HepG2 (cell line): ENCODE measurements around the gene SLC5A6. TPM values are rescaled to one million over a fixed set of nuclear protein-coding genes. Genes with fewer than 3 reads are reported as not detected.

ENCODE experiments used
- CREM ChIP-seq, 2 experiments: sonication (generic) in 1 of 2; formaldehyde crosslinking in 1 of 2; IDR thresholded peaks; 2 replicates each; pipeline versions ENCODE4 v1.4.0 to v1.6.1; 2016 to 2020; ENCODE audit warnings: antibody characterized with exemption in 1 of 2, mild to moderate bottlenecking in 1 of 2, missing genetic modification reagents in 1 of 2
- FOXK2 ChIP-seq: fragments of 450-650 bp; IDR thresholded peaks from 2 replicates; pipeline ENCODE4 v1.6.1; 2016
- HDAC6 ChIP-seq: fragments of 200-600 bp; sonication (generic); IDR thresholded peaks from 2 replicates; pipeline ENCODE4 v1.7.0; 2017; ENCODE audit warnings: mild to moderate bottlenecking, antibody characterized with exemption, low read length, low read depth
- KLF9 ChIP-seq: IDR thresholded peaks from 2 replicates; pipeline ENCODE4 v1.6.1; 2016; ENCODE audit warnings: low read depth
- POGZ ChIP-seq: sonication (generic); formaldehyde crosslinking; IDR thresholded peaks from 2 replicates; pipeline ENCODE4 v1.4.0; 2020; ENCODE audit warnings: mild to moderate bottlenecking, missing genetic modification reagents
- SALL2 ChIP-seq: sonication (generic); formaldehyde crosslinking; IDR thresholded peaks from 2 replicates; pipeline ENCODE4 v1.8.1; 2023; ENCODE audit warnings: mild to moderate bottlenecking, missing genetic modification reagents, inconsistent platforms
- ZBTB21 ChIP-seq: sonication (generic); formaldehyde crosslinking; IDR thresholded peaks from 2 replicates; pipeline ENCODE4 v1.4.0; 2020; ENCODE audit warnings: missing genetic modification reagents
- ZKSCAN1 ChIP-seq: fragments of 150-350 bp; IDR thresholded peaks from 2 replicates; pipeline ENCODE4 v1.6.1; 2014; ENCODE audit warnings: low read length
- ZNF263 ChIP-seq: sonication (generic); formaldehyde crosslinking; IDR thresholded peaks from 2 replicates; pipeline ENCODE4 v1.4.0; 2020; ENCODE audit warnings: missing genetic modification reagents
- ZNF350 ChIP-seq: sonication (generic); formaldehyde crosslinking; IDR thresholded peaks from 2 replicates; pipeline ENCODE4 v1.4.0; 2020; ENCODE audit warnings: mild to moderate bottlenecking, low read depth, missing genetic modification reagents, borderline replicate concordance
- ZNF550 ChIP-seq: sonication (generic); formaldehyde crosslinking; IDR thresholded peaks from 2 replicates; pipeline ENCODE4 v1.4.0; 2020; ENCODE audit warnings: mild to moderate bottlenecking, missing genetic modification reagents, borderline replicate concordance
- ZNF607 ChIP-seq: sonication (generic); formaldehyde crosslinking; IDR thresholded peaks from 2 replicates; pipeline ENCODE4 v1.5.1; 2020; ENCODE audit warnings: missing genetic modification reagents, mild to moderate bottlenecking, borderline replicate concordance
- ZNF768 ChIP-seq: sonication (generic); formaldehyde crosslinking; IDR thresholded peaks from 2 replicates; pipeline ENCODE4 v1.4.0; 2020; ENCODE audit warnings: missing genetic modification reagents
- polyA plus RNA-seq, 8 experiments: library from polyadenylated mRNA; depleted of rRNA in 3 of 8; stranded (reverse) in 7 of 8; unstranded in 1 of 8; fragments of >200 nt; fragmentation: Illumina TruSeq in 4 of 8; extraction: Trizol in 4 of 8; gene quantifications; 2 replicates each; pipeline versions ENCODE4 v1.2.1 to v1.2.3, GENCODE V29; 2011 to 2016; ENCODE audit warnings: low read depth in 4 of 8, missing spikeins in 1 of 8, mixed read lengths in 1 of 8; ENCODE audit not compliant: insufficient read depth in 1 of 8
- total RNA-seq, 5 experiments: library from RNA; depleted of rRNA; stranded (reverse); fragments of >200 nt; fragmentation: Illumina TruSeq; extraction: Trizol; gene quantifications; 2 replicates each; pipeline ENCODE4 v1.2.3, GENCODE V29; 2016; ENCODE audit warnings: low read depth in 1 of 5
- TF ChIP-seq, protein P1 (sequence below): sonication (generic); formaldehyde crosslinking; conservative IDR thresholded peaks from 2 replicates; pipeline ENCODE4 v1.4.0; 2020; ENCODE audit warnings: missing genetic modification reagents
- TF ChIP-seq, protein P2 (sequence below): fragments of 450-650 bp; IDR thresholded peaks from 2 replicates; pipeline ENCODE4 v1.6.1; 2017; ENCODE audit warnings: mild to moderate bottlenecking
- TF ChIP-seq, protein P3 (sequence below): sonication (generic); formaldehyde crosslinking; IDR thresholded peaks from 2 replicates; pipeline ENCODE4 v1.4.0; 2020; ENCODE audit warnings: missing genetic modification reagents, borderline replicate concordance
- TF ChIP-seq, protein P4 (sequence below): sonication (generic); formaldehyde crosslinking; IDR thresholded peaks from 2 replicates; pipeline ENCODE4 v1.8.0; 2022; ENCODE audit warnings: low read depth, missing genetic modification reagents
- TF ChIP-seq, protein P5 (sequence below): sonication (generic); formaldehyde crosslinking; IDR thresholded peaks from 2 replicates; pipeline ENCODE4 v1.4.0; 2020; ENCODE audit warnings: missing genetic modification reagents, mild to moderate bottlenecking, borderline replicate concordance

SLC5A6 gene
- total and polyA plus RNA-seq, 2 of the 13 experiments (the other 11 are each of a cell fraction or from before 2014, with no cell fraction given): 135 to 417 TPM

DNA sequence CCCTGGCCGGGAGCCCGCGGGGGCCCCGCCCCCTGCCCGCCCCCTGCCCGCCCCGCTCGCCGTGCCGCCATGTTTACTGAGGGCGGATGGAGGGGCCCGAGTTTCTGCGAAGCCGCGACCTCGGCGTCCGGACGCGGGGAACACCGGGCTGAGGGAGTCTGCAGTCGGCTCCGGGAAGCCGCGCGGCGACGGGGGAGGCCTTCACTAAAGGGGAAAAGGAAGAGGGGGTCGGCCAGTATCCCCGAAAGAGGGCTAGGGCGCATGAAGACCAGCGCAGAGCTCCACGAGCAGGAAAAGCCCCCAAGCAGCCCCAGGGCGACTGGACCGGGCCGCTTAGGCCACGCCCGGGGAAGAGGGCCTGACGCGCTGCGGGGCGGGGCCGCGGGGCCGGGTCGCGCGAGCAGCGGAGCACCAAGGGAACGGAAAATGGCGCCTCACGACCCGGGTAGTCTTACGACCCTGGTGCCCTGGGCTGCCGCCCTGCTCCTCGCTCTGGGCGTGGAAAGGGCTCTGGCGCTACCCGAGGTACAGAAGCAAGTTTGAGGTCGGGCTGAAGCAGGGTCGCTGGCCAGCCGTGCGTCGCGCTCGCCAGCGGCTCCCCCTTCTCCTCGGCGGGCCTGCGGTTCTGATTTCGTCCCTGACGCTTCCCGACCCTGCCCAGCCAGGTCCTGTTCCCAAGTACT lies at the start of gene SLC5A6, which contains the start of gene ATRAID (continued):
- peak; percentile 97 for TF ChIP-seq SALL2 (CRISPR knock-in tag)
- TF ChIP-seq POGZ (CRISPR knock-in tag): peak; percentile 66; the same call in 1 of the 2 replicates
- TF ChIP-seq ZNF263 (CRISPR knock-in tag): peak; percentile 71; the same call in 1 of the 2 replicates
- no peak for TF ChIP-seq ZKSCAN1
- TF ChIP-seq ZBTB21 (CRISPR knock-in tag): no peak
- no peak for TF ChIP-seq HDAC6
- no peak; the same call in 1 of the 2 replicates for TF ChIP-seq FOXK2
- TF ChIP-seq ZNF607 (CRISPR knock-in tag): peak; percentile 94
- TF ChIP-seq, protein P1, sequence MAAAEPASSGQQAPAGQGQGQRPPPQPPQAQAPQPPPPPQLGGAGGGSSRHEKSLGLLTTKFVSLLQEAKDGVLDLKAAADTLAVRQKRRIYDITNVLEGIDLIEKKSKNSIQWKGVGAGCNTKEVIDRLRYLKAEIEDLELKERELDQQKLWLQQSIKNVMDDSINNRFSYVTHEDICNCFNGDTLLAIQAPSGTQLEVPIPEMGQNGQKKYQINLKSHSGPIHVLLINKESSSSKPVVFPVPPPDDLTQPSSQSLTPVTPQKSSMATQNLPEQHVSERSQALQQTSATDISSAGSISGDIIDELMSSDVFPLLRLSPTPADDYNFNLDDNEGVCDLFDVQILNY (CRISPR knock-in tag): peak; percentile 81
- TF ChIP-seq, protein P2, sequence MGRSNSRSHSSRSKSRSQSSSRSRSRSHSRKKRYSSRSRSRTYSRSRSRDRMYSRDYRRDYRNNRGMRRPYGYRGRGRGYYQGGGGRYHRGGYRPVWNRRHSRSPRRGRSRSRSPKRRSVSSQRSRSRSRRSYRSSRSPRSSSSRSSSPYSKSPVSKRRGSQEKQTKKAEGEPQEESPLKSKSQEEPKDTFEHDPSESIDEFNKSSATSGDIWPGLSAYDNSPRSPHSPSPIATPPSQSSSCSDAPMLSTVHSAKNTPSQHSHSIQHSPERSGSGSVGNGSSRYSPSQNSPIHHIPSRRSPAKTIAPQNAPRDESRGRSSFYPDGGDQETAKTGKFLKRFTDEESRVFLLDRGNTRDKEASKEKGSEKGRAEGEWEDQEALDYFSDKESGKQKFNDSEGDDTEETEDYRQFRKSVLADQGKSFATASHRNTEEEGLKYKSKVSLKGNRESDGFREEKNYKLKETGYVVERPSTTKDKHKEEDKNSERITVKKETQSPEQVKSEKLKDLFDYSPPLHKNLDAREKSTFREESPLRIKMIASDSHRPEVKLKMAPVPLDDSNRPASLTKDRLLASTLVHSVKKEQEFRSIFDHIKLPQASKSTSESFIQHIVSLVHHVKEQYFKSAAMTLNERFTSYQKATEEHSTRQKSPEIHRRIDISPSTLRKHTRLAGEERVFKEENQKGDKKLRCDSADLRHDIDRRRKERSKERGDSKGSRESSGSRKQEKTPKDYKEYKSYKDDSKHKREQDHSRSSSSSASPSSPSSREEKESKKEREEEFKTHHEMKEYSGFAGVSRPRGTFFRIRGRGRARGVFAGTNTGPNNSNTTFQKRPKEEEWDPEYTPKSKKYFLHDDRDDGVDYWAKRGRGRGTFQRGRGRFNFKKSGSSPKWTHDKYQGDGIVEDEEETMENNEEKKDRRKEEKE: no peak
- peak; percentile 73; the same call in 1 of the 2 replicates for TF ChIP-seq KLF9 (CRISPR knock-in tag)
- TF ChIP-seq, protein P3, sequence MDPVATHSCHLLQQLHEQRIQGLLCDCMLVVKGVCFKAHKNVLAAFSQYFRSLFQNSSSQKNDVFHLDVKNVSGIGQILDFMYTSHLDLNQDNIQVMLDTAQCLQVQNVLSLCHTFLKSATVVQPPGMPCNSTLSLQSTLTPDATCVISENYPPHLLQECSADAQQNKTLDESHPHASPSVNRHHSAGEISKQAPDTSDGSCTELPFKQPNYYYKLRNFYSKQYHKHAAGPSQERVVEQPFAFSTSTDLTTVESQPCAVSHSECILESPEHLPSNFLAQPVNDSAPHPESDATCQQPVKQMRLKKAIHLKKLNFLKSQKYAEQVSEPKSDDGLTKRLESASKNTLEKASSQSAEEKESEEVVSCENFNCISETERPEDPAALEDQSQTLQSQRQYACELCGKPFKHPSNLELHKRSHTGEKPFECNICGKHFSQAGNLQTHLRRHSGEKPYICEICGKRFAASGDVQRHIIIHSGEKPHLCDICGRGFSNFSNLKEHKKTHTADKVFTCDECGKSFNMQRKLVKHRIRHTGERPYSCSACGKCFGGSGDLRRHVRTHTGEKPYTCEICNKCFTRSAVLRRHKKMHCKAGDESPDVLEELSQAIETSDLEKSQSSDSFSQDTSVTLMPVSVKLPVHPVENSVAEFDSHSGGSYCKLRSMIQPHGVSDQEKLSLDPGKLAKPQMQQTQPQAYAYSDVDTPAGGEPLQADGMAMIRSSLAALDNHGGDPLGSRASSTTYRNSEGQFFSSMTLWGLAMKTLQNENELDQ (CRISPR knock-in tag): peak; percentile 60; the same call in 1 of the 2 replicates
- TF ChIP-seq ZNF768: peak; percentile 84; the same call in 1 of the 2 replicates
- TF ChIP-seq ZNF350 (CRISPR knock-in tag): peak; percentile 87
- 0 out of 2 replicates have a peak, but pooled peaks have one; percentile 15 for TF ChIP-seq CREM (IDR thresholded peaks at IDR 0.05)
- TF ChIP-seq CREM (CRISPR knock-in tag; IDR thresholded peaks at IDR 0.05): no peak
- TF ChIP-seq, protein P4, sequence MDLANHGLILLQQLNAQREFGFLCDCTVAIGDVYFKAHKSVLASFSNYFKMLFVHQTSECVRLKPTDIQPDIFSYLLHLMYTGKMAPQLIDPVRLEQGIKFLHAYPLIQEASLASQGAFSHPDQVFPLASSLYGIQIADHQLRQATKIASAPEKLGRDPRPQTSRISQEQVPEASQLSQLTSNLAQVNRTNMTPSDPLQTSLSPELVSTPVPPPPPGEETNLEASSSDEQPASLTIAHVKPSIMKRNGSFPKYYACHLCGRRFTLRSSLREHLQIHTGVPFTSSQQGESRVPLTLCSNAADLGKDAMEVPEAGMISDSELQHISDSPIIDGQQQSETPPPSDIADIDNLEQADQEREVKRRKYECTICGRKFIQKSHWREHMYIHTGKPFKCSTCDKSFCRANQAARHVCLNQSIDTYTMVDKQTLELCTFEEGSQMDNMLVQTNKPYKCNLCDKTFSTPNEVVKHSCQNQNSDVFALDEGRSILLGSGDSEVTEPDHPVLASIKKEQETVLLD (CRISPR knock-in tag): peak; percentile 86
- TF ChIP-seq ZNF550: no peak; the same call in none of the 2 replicates
- TF ChIP-seq, protein P5, sequence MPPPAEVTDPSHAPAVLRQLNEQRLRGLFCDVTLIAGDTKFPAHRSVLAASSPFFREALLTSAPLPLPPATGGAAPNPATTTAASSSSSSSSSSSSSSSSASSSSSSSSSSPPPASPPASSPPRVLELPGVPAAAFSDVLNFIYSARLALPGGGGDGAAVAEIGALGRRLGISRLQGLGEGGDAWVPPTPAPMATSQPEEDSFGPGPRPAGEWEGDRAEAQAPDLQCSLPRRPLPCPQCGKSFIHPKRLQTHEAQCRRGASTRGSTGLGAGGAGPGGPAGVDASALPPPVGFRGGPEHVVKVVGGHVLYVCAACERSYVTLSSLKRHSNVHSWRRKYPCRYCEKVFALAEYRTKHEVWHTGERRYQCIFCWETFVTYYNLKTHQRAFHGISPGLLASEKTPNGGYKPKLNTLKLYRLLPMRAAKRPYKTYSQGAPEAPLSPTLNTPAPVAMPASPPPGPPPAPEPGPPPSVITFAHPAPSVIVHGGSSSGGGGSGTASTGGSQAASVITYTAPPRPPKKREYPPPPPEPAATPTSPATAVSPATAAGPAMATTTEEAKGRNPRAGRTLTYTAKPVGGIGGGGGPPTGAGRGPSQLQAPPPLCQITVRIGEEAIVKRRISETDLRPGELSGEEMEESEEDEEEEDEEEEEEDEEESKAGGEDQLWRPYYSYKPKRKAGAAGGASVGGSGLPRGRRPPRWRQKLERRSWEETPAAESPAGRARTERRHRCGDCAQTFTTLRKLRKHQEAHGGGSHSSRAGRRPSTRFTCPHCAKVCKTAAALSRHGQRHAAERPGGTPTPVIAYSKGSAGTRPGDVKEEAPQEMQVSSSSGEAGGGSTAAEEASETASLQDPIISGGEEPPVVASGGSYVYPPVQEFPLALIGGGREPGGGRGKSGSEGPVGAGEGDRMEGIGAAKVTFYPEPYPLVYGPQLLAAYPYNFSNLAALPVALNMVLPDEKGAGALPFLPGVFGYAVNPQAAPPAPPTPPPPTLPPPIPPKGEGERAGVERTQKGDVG: 0 out of 2 replicates have a peak, but pooled peaks have one; percentile 77
